Coronary artery (tissue), 2 donors: Measurements from ENCODE around the gene FLNA.

Source experiments
- DNase-seq: peaks from one replicate; pipeline ENCODE4 v3.0.0-alpha.2; 2017; ENCODE audit warnings: low spot score
- H3K27ac ChIP-seq, 2 donors: fragments of 200-600 bp; sonication (generic); one replicate each; pipeline ENCODE4 v1.5.1; 2016 to 2019
- H3K4me3 ChIP-seq: fragments of 200-600 bp; sonication (generic); 2 replicates; pipeline ENCODE4 v1.5.1; 2016; ENCODE audit warnings: mild to moderate bottlenecking, moderate library complexity
- TF ChIP-seq, protein P1 (sequence below): fragments of 200-600 bp; sonication (generic); IDR thresholded peaks from one replicate; pipeline ENCODE4 v1.5.1; 2019; ENCODE audit warnings: antibody characterized with exemption

FLNA gene

DNA sequence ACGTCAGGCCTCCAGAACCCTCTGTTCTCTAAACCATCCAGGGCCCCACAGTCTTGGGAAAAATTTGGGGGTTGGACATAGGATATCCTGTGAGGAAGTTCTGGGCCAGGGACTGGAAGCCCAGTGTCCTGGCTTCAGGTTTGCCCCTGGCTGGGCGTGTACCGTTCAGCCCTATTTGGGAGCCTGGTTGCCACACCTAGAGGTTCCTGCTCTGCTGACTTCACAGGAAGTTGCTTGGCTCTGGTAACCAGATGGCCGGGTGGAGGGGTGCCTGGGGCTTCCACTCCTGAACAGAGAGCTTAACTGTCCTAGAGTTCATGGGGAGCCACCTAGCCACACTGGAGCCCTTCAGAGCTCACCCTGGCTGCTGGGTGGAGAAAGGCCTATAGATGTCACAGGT lies 38.0 kb upstream of the FLNA start:
- TF ChIP-seq, protein P1, sequence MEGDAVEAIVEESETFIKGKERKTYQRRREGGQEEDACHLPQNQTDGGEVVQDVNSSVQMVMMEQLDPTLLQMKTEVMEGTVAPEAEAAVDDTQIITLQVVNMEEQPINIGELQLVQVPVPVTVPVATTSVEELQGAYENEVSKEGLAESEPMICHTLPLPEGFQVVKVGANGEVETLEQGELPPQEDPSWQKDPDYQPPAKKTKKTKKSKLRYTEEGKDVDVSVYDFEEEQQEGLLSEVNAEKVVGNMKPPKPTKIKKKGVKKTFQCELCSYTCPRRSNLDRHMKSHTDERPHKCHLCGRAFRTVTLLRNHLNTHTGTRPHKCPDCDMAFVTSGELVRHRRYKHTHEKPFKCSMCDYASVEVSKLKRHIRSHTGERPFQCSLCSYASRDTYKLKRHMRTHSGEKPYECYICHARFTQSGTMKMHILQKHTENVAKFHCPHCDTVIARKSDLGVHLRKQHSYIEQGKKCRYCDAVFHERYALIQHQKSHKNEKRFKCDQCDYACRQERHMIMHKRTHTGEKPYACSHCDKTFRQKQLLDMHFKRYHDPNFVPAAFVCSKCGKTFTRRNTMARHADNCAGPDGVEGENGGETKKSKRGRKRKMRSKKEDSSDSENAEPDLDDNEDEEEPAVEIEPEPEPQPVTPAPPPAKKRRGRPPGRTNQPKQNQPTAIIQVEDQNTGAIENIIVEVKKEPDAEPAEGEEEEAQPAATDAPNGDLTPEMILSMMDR, result no peak
- Histone ChIP-seq H3K4me3 (peak overlapping the region; percentile 86), H3K27ac (peak overlapping the region; percentile 84 to 95)
- no peak for DNase-seq

DNA sequence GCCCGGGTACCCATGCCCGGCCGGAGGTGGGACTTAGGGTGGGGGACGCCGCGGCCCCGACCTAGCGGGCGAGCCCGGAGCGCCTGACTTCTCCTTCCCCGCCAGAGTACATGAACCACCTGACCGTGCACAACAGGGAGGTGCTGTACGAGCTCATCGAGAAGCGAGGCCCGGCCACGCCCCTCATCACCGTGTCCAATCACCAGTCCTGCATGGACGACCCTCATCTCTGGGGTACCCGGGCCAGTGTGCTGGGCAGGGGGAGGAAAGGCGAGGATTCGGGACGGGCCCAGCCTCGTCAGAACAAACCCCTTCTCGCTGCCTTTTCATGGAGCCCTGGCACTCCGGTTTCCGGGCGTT lies 37.5 kb upstream of the FLNA start:
- TF ChIP-seq, protein P1, result no peak
- no peak for DNase-seq
- Histone ChIP-seq H3K27ac (peak overlapping the region; percentile 84 to 95), H3K4me3 (peak overlapping the region; percentile 86)

DNA sequence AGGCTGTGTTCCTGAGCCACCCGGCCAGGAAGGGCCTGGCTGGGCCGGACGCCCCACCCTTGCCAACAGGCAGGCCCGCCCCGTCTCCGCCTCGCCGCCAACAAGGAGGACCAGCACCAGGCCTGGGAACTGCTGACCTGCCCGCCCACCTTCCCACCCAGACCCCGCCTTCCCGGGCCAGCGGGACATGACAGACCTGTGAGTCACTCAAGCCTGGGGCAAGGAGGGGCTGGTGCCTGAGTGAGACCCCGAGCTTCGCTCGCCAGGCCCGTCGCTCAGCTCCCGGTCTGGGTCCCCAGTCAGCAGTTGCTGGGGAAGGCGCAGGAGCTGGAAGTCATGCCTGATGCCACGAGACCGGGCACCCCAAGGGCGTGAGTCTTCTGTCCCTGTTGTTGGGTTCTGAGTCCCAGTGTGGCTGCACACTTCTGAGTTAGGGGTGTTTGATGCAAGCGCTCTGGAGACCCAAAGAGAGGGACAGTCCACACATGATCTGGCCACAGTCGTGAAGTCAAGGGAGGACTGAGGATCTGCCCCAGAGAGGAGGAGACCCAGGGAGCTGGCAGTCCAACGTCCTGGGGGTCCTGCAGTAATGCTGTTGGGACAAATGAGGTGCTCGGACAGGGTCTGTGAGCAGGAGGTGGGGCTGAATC lies 34.9 kb upstream of the FLNA start, which contains the start of gene DNASE1L1:
TSS of gene DNASE1L1 (minus strand) at position 33 of the 650 bp plus-strand sequence. CDS start 3,686 bp downstream, outside the sequence.
- DNase-seq, result peak; percentile 96
- TF ChIP-seq, protein P1, result no peak
- Histone ChIP-seq H3K4me3 (peak within 1 kb of the TSS; percentile 69), H3K27ac (peak within 1 kb of the TSS; percentile 31 to 86)

DNA sequence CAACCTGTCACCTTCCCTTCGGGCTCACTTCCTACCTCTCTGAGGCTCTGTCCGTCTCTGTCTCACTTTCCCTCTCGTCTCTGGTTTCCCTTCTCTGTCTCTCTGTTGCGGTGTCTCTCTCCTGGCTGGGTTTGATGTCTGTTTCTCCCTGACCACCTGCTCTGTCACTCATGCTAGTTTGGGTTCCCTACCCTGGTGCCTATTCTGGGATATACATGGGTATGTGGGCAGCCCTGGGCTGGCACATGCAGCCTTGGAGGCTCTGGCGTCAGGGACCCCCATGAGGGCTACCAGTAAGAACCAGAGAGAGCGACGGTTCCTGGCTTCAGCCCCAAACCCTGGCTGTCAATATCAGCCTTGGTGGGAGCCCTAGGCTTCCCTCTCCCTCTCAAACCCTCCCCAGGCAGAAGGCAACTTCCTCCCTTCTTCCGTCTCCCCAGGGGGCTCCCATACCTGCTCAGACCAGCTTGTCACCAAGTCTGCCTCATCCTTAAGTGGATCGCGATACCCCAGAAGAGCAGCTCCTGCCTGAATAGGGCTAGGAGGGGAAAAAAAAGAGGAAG lies 34.3 kb upstream of the FLNA start:
- Histone ChIP-seq H3K4me3 (peak overlapping the region; percentile 69), H3K27ac (peak overlapping the region; percentile 31 to 86)
- DNase-seq, result no peak
- TF ChIP-seq, protein P1, result no peak

DNA sequence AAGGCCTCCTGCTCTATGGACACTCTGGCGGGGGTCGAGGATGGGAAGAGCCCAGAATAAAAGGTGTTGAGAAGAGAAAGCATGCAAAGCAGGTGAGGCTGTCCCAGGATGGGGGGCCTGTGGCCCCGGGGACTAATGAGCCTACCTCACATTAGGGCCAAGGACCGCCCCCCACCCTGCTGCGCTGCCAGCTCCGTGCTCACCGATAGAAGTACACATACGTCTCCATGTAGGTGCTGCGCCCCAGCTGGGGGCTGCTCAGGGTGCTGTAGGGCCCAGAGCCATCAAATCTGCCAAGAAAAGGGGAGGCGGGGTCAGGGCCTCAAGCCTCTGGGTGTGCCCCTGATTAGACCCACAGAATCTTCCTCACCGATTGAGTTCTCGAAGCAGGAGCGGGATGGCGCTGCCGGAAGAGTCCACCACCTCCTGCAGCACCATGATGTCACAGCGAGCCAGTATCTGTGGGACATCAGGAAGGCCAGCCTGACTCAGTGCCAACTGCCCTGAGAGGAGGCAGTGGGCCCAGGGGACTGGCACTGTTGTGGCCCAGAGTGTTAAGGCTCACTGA lies 30.3 kb upstream of the FLNA start:
- TF ChIP-seq, protein P1, result no peak
- H3K27ac ChIP-seq, result no peak overlapping the region
- peak; percentile 64 for DNase-seq
- H3K4me3 ChIP-seq, result no peak overlapping the region

DNA sequence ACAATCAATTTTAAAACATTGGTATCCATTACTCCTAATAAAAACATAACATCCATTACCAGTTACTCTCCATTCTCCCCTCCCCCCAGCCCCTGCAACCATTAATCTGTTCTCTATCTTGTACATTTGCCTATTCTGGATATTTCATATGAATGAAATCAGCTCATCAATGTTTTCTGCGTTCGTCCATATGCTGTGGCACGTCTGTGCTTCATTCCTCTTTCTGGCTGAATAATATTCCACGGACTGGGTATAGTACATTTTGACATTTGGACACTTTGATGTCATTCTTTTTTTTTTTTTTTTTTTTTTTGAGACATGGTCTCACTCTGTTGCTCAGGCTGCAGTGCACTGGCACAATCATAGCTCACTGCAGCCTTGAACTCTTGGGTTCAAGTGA lies 29.4 kb upstream of the FLNA start:
- DNase-seq, result no peak
- H3K27ac ChIP-seq, result no peak overlapping the region
- no peak overlapping the region for H3K4me3 ChIP-seq
- TF ChIP-seq, protein P1, result no peak

DNA sequence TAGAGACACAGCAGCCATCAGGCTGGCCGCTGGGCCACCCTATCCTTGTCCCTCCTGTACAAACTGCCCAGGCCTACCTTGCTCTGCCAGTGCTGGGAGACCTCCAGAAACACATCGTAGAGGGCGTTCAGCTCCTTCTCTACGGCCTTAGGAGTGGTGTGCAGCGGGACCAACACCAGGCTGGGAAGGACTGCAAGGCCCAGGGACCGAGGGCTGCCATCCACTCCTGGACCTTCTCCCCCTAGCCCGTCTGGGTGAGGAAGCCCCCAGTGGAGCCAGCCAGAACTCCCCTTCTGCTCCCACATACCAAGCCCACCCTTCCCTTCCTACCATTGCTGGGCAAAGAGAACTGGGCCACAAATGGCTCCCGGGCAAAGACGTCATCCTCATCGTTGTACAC lies 28.8 kb upstream of the FLNA start:
- no peak overlapping the region for H3K4me3 ChIP-seq
- TF ChIP-seq, protein P1, result no peak

More for the DNA sequence above, 28.8 kb upstream of the FLNA start:
- no peak overlapping the region for H3K27ac ChIP-seq
- peak; percentile 60 for DNase-seq
